Measurements from ENCODE around the gene MLF2. TPM values are rescaled to one million over a fixed set of nuclear protein-coding genes. Genes with fewer than 3 reads are reported as not detected.

The MLF2 gene
- total and polyA plus RNA-seq, 2 of the 13 experiments (the other 11 are each of a cell fraction or from before 2014, with no cell fraction given): 88.1 to 167 TPM

DNA sequence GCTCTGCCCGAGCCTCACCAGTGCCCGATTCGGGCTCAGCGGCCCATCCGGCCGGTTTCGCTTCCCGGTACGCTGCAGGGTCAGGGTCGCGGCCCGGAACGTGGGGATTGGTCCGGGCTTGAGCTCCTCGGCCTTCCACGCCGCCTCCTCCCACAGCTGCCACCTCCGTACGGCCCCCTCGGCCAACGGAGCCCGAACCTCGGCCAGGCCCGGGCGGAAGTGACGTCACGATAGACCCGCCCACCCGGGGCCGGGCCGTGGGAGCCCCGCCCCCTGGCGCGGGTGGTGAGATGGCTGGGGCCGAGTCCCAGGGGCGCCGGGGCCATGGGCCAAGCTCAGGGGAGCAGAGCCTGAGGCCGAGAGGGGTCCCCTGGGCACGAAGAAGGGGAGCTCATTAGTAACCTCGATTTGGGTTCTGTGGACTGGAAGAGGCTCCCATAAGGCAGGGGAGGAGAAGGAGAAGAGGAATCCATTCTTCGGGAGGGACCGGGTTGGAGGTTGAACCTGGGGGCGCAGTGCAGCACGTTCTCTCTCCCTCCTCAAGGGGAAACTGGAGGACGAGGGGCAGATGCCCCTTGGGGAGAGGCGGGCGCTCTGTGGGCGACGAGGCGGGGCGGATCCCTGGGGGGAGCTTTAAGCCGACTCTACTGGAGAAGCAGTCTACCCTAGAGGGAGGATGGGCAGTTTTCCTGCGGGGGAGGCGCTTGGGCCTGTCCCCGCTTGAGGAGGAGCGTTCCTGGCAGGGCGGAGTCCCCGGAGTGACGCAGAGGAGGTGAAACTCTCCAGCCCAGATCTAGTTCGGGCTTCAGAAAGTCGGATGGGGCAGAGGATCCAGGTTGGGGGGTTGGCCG lies at the start of gene MLF2 (continued):
- TF ChIP-seq FOXJ3 (CRISPR knock-in tag; IDR thresholded peaks at IDR 0.05; ENCODE audit: borderline replicate concordance) (no peak; the same call in 1 of the 2 replicates), ZNF615 (CRISPR knock-in tag; IDR thresholded peaks at IDR 0.05; ENCODE audit: borderline replicate concordance) (peak; percentile 92; the same call in 1 of the 2 replicates), BCL6 (CRISPR knock-in tag; IDR thresholded peaks at IDR 0.05) (no peak; the same call in 1 of the 2 replicates), ZNF605 (CRISPR knock-in tag; IDR thresholded peaks at IDR 0.05) (0 out of 2 replicates have a peak, but pooled peaks have one; percentile 12), HNRNPH1 (optimal IDR thresholded peaks at IDR 0.05; ENCODE audit: low read depth, low read length) (no peak), ERF (CRISPR knock-in tag; IDR thresholded peaks at IDR 0.05) (peak; percentile 70; the same call in 1 of the 2 replicates), SIN3A (IDR thresholded peaks at IDR 0.05; ENCODE audit: borderline replicate concordance, low read depth, low read length) (0 out of 2 replicates have a peak, but pooled peaks have one; percentile 39), ZNF17 (CRISPR knock-in tag; IDR thresholded peaks at IDR 0.05) (0 out of 2 replicates have a peak, but pooled peaks have one; percentile 81), GFI1 (CRISPR knock-in tag; IDR thresholded peaks at IDR 0.05; ENCODE audit: borderline replicate concordance) (0 out of 2 replicates have a peak, but pooled peaks have one; percentile 35), ZNF790 (CRISPR knock-in tag; IDR thresholded peaks at IDR 0.05; ENCODE audit: borderline replicate concordance) (no peak)
- TF ChIP-seq, protein P1, sequence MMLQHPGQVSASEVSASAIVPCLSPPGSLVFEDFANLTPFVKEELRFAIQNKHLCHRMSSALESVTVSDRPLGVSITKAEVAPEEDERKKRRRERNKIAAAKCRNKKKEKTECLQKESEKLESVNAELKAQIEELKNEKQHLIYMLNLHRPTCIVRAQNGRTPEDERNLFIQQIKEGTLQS (CRISPR knock-in tag; IDR thresholded peaks at IDR 0.05): no peak
- TF ChIP-seq, protein P2, sequence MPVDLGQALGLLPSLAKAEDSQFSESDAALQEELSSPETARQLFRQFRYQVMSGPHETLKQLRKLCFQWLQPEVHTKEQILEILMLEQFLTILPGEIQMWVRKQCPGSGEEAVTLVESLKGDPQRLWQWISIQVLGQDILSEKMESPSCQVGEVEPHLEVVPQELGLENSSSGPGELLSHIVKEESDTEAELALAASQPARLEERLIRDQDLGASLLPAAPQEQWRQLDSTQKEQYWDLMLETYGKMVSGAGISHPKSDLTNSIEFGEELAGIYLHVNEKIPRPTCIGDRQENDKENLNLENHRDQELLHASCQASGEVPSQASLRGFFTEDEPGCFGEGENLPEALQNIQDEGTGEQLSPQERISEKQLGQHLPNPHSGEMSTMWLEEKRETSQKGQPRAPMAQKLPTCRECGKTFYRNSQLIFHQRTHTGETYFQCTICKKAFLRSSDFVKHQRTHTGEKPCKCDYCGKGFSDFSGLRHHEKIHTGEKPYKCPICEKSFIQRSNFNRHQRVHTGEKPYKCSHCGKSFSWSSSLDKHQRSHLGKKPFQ (CRISPR knock-in tag; IDR thresholded peaks at IDR 0.05; ENCODE audit: insufficient replicate concordance): peak; percentile 85
- TF ChIP-seq, protein P3, sequence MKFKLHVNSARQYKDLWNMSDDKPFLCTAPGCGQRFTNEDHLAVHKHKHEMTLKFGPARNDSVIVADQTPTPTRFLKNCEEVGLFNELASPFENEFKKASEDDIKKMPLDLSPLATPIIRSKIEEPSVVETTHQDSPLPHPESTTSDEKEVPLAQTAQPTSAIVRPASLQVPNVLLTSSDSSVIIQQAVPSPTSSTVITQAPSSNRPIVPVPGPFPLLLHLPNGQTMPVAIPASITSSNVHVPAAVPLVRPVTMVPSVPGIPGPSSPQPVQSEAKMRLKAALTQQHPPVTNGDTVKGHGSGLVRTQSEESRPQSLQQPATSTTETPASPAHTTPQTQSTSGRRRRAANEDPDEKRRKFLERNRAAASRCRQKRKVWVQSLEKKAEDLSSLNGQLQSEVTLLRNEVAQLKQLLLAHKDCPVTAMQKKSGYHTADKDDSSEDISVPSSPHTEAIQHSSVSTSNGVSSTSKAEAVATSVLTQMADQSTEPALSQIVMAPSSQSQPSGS (CRISPR knock-in tag; IDR thresholded peaks at IDR 0.05): peak; percentile 92
- TF ChIP-seq, protein P4, sequence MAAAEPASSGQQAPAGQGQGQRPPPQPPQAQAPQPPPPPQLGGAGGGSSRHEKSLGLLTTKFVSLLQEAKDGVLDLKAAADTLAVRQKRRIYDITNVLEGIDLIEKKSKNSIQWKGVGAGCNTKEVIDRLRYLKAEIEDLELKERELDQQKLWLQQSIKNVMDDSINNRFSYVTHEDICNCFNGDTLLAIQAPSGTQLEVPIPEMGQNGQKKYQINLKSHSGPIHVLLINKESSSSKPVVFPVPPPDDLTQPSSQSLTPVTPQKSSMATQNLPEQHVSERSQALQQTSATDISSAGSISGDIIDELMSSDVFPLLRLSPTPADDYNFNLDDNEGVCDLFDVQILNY (CRISPR knock-in tag; conservative IDR thresholded peaks at IDR 0.05): no peak; the same call in 1 of the 2 replicates
- TF ChIP-seq, protein P5, sequence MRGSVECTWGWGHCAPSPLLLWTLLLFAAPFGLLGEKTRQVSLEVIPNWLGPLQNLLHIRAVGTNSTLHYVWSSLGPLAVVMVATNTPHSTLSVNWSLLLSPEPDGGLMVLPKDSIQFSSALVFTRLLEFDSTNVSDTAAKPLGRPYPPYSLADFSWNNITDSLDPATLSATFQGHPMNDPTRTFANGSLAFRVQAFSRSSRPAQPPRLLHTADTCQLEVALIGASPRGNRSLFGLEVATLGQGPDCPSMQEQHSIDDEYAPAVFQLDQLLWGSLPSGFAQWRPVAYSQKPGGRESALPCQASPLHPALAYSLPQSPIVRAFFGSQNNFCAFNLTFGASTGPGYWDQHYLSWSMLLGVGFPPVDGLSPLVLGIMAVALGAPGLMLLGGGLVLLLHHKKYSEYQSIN (CRISPR knock-in tag; IDR thresholded peaks at IDR 0.05; ENCODE audit: borderline replicate concordance): no peak
- TF ChIP-seq, protein P6, sequence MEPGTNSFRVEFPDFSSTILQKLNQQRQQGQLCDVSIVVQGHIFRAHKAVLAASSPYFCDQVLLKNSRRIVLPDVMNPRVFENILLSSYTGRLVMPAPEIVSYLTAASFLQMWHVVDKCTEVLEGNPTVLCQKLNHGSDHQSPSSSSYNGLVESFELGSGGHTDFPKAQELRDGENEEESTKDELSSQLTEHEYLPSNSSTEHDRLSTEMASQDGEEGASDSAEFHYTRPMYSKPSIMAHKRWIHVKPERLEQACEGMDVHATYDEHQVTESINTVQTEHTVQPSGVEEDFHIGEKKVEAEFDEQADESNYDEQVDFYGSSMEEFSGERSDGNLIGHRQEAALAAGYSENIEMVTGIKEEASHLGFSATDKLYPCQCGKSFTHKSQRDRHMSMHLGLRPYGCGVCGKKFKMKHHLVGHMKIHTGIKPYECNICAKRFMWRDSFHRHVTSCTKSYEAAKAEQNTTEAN (CRISPR knock-in tag; conservative IDR thresholded peaks at IDR 0.05): no peak
- TF ChIP-seq, protein P7, sequence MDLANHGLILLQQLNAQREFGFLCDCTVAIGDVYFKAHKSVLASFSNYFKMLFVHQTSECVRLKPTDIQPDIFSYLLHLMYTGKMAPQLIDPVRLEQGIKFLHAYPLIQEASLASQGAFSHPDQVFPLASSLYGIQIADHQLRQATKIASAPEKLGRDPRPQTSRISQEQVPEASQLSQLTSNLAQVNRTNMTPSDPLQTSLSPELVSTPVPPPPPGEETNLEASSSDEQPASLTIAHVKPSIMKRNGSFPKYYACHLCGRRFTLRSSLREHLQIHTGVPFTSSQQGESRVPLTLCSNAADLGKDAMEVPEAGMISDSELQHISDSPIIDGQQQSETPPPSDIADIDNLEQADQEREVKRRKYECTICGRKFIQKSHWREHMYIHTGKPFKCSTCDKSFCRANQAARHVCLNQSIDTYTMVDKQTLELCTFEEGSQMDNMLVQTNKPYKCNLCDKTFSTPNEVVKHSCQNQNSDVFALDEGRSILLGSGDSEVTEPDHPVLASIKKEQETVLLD (CRISPR knock-in tag; IDR thresholded peaks at IDR 0.05; ENCODE audit: low read depth): peak; percentile 31; the same call in 1 of the 2 replicates
